ENCODE measurements around the gene FAM168A.

The FAM168A gene

GRCh38 chr11:73554671-73555320 lies 43.1 kb downstream of the FAM168A start:
- DNase-seq = no peak

- no peak for DNase-seq
Observed at GRCh38 chr11:73553266-73553665, 44.6 kb downstream of the FAM168A start.

GRCh38 chr11:73551677-73552076 lies 46.2 kb downstream of the FAM168A start:
- DNase-seq = no peak

GRCh38 chr11:73549376-73549775 lies 48.5 kb downstream of the FAM168A start:
- DNase-seq = no peak

- DNase-seq = no peak
Observed at GRCh38 chr11:73547706-73548595, 50.0 kb downstream of the FAM168A start.

- DNase-seq = no peak
Observed at GRCh38 chr11:73542175-73542574, 55.7 kb downstream of the FAM168A start.

- no peak for DNase-seq
Observed at GRCh38 chr11:73539506-73540084, 58.3 kb downstream of the FAM168A start.

GRCh38 chr11:73538381-73538872 lies 59.5 kb downstream of the FAM168A start:
- DNase-seq = no peak

GRCh38 chr11:73537969-73538368 lies 59.9 kb downstream of the FAM168A start:
- DNase-seq = no peak

- DNase-seq = no peak
Observed at GRCh38 chr11:73536961-73537360, 61.0 kb downstream of the FAM168A start.

- no peak for DNase-seq
Observed at GRCh38 chr11:73532310-73532709, 65.6 kb downstream of the FAM168A start.

GRCh38 chr11:73531386-73531785 lies 66.5 kb downstream of the FAM168A start:
- DNase-seq = no peak

- DNase-seq = no peak
Observed at GRCh38 chr11:73530109-73530508, 67.8 kb downstream of the FAM168A start.

GRCh38 chr11:73529204-73529530 lies 68.7 kb downstream of the FAM168A start:
- no peak for DNase-seq

- no peak for DNase-seq
Observed at GRCh38 chr11:73528483-73529203, 69.3 kb downstream of the FAM168A start.

- no peak for DNase-seq
Observed at GRCh38 chr11:73528013-73528412, 69.9 kb downstream of the FAM168A start.

- DNase-seq = no peak
Observed at GRCh38 chr11:73525611-73526010, 72.3 kb downstream of the FAM168A start.

GRCh38 chr11:73524774-73525173 lies 73.1 kb downstream of the FAM168A start:
- no peak for DNase-seq

GRCh38 chr11:73521621-73522020 lies 76.3 kb downstream of the FAM168A start:
- DNase-seq = no peak

- DNase-seq = no peak
Observed at GRCh38 chr11:73520353-73521061, 77.4 kb downstream of the FAM168A start.

GRCh38 chr11:73519266-73519665 lies 78.6 kb downstream of the FAM168A start:
- DNase-seq = no peak

- DNase-seq = no peak
Observed at GRCh38 chr11:73518195-73518594, 79.7 kb downstream of the FAM168A start.

- DNase-seq = no peak
Observed at GRCh38 chr11:73516080-73516479, 81.8 kb downstream of the FAM168A start.
